ENCODE measurements around the gene NAV3.

- TF ChIP-seq, protein P1, sequence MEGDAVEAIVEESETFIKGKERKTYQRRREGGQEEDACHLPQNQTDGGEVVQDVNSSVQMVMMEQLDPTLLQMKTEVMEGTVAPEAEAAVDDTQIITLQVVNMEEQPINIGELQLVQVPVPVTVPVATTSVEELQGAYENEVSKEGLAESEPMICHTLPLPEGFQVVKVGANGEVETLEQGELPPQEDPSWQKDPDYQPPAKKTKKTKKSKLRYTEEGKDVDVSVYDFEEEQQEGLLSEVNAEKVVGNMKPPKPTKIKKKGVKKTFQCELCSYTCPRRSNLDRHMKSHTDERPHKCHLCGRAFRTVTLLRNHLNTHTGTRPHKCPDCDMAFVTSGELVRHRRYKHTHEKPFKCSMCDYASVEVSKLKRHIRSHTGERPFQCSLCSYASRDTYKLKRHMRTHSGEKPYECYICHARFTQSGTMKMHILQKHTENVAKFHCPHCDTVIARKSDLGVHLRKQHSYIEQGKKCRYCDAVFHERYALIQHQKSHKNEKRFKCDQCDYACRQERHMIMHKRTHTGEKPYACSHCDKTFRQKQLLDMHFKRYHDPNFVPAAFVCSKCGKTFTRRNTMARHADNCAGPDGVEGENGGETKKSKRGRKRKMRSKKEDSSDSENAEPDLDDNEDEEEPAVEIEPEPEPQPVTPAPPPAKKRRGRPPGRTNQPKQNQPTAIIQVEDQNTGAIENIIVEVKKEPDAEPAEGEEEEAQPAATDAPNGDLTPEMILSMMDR (conservative IDR thresholded peaks at IDR 0.05; ENCODE audit: low read depth, low read length) = no peak
- no peak for TF ChIP-seq EZH2 (IDR thresholded peaks at IDR 0.05; ENCODE audit: low read length, unreplicated experiment)
- TF ChIP-seq EZH2phosphoT487 (IDR thresholded peaks at IDR 0.05; ENCODE audit: borderline replicate concordance, low read length) = no peak
Measured at GRCh38 chr12:78224154-78224553, 393.5 kb downstream of the NAV3 start.

Measured in PC-3 (cell line).